ENCODE results near the gene SUCO. TPM values are rescaled to one million over a fixed set of nuclear protein-coding genes. Genes with fewer than 3 reads are reported as not detected.

SUCO gene
- total RNA-seq, 1 donor from 2014 or later: 120 TPM

GRCh38 chr1:172532183-172532699 lies 709 bp upstream of the SUCO start:
- Mint-ChIP-seq H3K27me3 (ENCODE audit: low read depth) (no peaks in the 10 kb centered on the region), H3K27ac (peak overlapping the region; percentile 100), H3K36me3 (no peaks in the 10 kb centered on the region), H3K9me3 (no peaks in the 10 kb centered on the region), H3K4me1 (peaks cover 37% of the 10 kb centered on the region), H3K4me3 (peak overlapping the region; percentile 89)
- DNase-seq (ENCODE audit: low spot score in 2 of 2, unreplicated experiment in 2 of 2): peak; percentile 67 to 83
- TF ChIP-seq CTCF (IDR thresholded peaks at IDR 0.05; ENCODE audit: unreplicated experiment): no peak

DNA sequence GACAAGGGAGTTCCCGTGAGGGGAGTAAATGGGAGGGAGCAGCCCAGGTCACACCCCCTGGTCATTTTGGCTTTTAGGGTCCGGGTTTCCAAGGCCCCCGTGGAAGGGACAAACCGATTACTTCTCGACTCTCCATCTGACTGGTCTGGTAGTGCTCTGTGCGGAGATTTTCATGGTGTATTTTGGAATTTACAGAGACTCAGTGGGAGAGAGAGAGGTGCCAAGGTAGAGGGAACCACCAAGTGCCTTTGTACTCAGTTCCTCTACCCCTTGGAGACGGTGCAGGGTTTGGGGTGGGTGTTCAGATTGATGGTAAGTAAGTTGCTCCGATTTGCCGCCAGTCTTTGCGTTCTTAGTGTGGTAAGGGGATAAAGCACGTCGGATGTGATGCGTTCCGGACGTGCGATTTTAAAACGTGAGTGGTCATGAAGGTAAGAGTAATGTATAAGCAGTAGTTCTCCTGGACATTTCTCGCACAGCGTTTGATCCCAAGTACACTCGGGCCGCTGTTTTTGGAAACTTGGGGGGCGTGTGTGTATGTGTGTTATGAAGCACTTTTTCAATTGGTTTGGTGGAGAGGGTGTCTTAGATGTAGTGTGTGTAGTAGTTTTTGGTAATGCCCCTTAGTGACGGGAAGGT lies 682 bp downstream of the SUCO start:
- no peak for DNase-seq (ENCODE audit: low spot score in 2 of 2, unreplicated experiment in 2 of 2)
- H3K36me3 Mint-ChIP-seq: no peaks in the 10 kb centered on the region

DNA sequence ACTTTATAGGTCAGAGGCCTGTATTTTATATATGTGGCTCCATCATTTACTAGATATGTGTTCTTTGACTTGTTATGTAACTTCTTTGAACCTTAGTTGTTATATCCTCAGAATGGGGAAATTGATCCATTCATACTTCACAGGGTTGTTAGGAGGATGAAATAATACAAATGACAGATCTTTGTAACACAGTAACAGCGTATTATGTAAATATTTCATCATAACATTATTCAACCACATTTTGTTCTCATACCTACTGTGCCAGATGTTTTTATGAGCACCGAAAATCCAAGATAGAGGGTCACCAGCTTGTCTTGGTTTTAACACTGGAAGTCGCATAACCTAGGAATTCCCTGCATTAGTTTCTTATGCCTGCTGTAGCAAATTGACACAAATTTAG lies 3.3 kb downstream of the SUCO start:
- peaks cover 56% of the 10 kb centered on the region for H3K4me1 Mint-ChIP-seq
- no peaks in the 10 kb centered on the region for H3K36me3 Mint-ChIP-seq
- no peaks in the 10 kb centered on the region for H3K27me3 Mint-ChIP-seq (ENCODE audit: low read depth)
- DNase-seq (ENCODE audit: low spot score in 2 of 2, unreplicated experiment in 2 of 2): no peak
- no peaks in the 10 kb centered on the region for H3K9me3 Mint-ChIP-seq
- no peak overlapping the region for H3K27ac Mint-ChIP-seq
- H3K4me3 Mint-ChIP-seq: no peak overlapping the region
- no peak for TF ChIP-seq CTCF (IDR thresholded peaks at IDR 0.05; ENCODE audit: unreplicated experiment)

More for the DNA sequence above, 682 bp downstream of the SUCO start:
- Mint-ChIP-seq H3K27ac (peak overlapping the region; percentile 96), H3K27me3 (ENCODE audit: low read depth) (no peaks in the 10 kb centered on the region), H3K4me1 (peaks cover 47% of the 10 kb centered on the region), H3K9me3 (no peaks in the 10 kb centered on the region), H3K4me3 (peak overlapping the region; percentile 89)
- TF ChIP-seq CTCF (IDR thresholded peaks at IDR 0.05; ENCODE audit: unreplicated experiment): no peak

- Mint-ChIP-seq H3K9me3 (no peaks in the 10 kb centered on the region), H3K27ac (peak overlapping the region; percentile 86), H3K36me3 (no peaks in the 10 kb centered on the region), H3K27me3 (ENCODE audit: low read depth) (no peaks in the 10 kb centered on the region), H3K4me3 (no peak overlapping the region), H3K4me1 (peaks cover 57% of the 10 kb centered on the region)
- DNase-seq (ENCODE audit: low spot score in 2 of 2, unreplicated experiment in 2 of 2): no peak
- TF ChIP-seq CTCF (IDR thresholded peaks at IDR 0.05; ENCODE audit: unreplicated experiment): no peak
Observed at GRCh38 chr1:172537366-172537765, 4.4 kb downstream of the SUCO start.

- Mint-ChIP-seq H3K27me3 (ENCODE audit: low read depth) (no peaks in the 10 kb centered on the region), H3K4me1 (peaks cover 63% of the 10 kb centered on the region), H3K4me3 (peak overlapping the region; percentile 12), H3K9me3 (no peaks in the 10 kb centered on the region), H3K27ac (peak overlapping the region; percentile 86), H3K36me3 (no peaks in the 10 kb centered on the region)
- no peak for TF ChIP-seq CTCF (IDR thresholded peaks at IDR 0.05; ENCODE audit: unreplicated experiment)
- no peak for DNase-seq (ENCODE audit: low spot score in 2 of 2, unreplicated experiment in 2 of 2)
Observed at GRCh38 chr1:172537827-172538391, 5.0 kb downstream of the SUCO start.
